IMR-90 (cell line): ENCODE measurements around the gene XPNPEP2. TPM values are rescaled to one million over a fixed set of nuclear protein-coding genes. Genes with fewer than 3 reads are reported as not detected.

Source experiments
- ATAC-seq: fragments of 200-7000 bp; cut with Tn5 transposase; 2 replicates; pipeline ENCODE4 v1.9.1; 2020; ENCODE audit warnings: low read depth, mild to moderate bottlenecking, moderate library complexity
- BruUV-seq: library from RNA; stranded (reverse); fragments of 400-500 nt; replicated peaks from 2 replicates; lab custom pipeline; 2021; lab: Mats Ljungman, UMichigan
- CTCF ChIA-PET: fragments of 300-600 bp; formaldehyde crosslinking; extraction: SDS; loops from one replicate; lab custom pipeline; 2021; ENCODE audit warnings: antibody characterized with exemption; lab: Yijun Ruan, JAX
- POLR2A ChIA-PET: fragments of 300-600 bp; sonication (Branson Sonifier 250); formaldehyde crosslinking; loops from one replicate; lab custom pipeline; 2022; ENCODE audit warnings: antibody characterized with exemption; ENCODE audit not compliant: unreplicated experiment; lab: Charles Lee
- DNase-seq: peaks from one replicate; pipeline ENCODE4 v3.0.0; 2013
- H2AFZ ChIP-seq: replicated peaks from 2 replicates; pipeline ENCODE3; 2013; ENCODE audit warnings: low read length, mild to moderate bottlenecking; ENCODE audit not compliant: poor library complexity
- H2AK5ac ChIP-seq: 2 replicates; pipeline ENCODE4 v1.6.1; 2013; ENCODE audit warnings: low read depth, low read length, inconsistent platforms
- H2AK9ac ChIP-seq: replicated peaks from 2 replicates; pipeline ENCODE3; 2013; ENCODE audit warnings: mild to moderate bottlenecking, low read depth, low read length, moderate library complexity; ENCODE audit not compliant: poor library complexity
- H2BK120ac ChIP-seq: 2 replicates; pipeline ENCODE4 v1.6.1; 2013; ENCODE audit warnings: low read depth, low read length, inconsistent platforms
- H2BK15ac ChIP-seq: 3 replicates; pipeline ENCODE4 v1.6.1; 2013; ENCODE audit warnings: low read depth, low read length, inconsistent platforms
- H2BK20ac ChIP-seq: 2 replicates; pipeline ENCODE4 v1.6.1; 2013; ENCODE audit warnings: low read depth, mild to moderate bottlenecking, inconsistent platforms, low read length, moderate library complexity
- H2BK5ac ChIP-seq: 2 replicates; pipeline ENCODE4 v1.6.1; 2013; ENCODE audit warnings: mild to moderate bottlenecking, low read depth, low read length, inconsistent platforms; ENCODE audit not compliant: poor library complexity, severe bottlenecking
- H3K14ac ChIP-seq: replicated peaks from 2 replicates; pipeline ENCODE4 v1.6.1; 2013; ENCODE audit warnings: low read depth, low read length, inconsistent platforms
- H3K18ac ChIP-seq: 2 replicates; pipeline ENCODE4 v1.6.1; 2013; ENCODE audit warnings: low read depth, low read length, control low read depth
- H3K23ac ChIP-seq: 2 replicates; pipeline ENCODE4 v1.6.1; 2013; ENCODE audit warnings: low read depth, low read length, inconsistent platforms
- H3K27ac ChIP-seq: 2 replicates; pipeline ENCODE4 v1.5.1; 2013; ENCODE audit warnings: mild to moderate bottlenecking, control low read depth, low read length; ENCODE audit not compliant: insufficient read depth
- H3K27me3 ChIP-seq: 2 replicates; pipeline ENCODE4 v1.6.1; 2013; ENCODE audit warnings: low read length; ENCODE audit not compliant: control insufficient read depth, insufficient read depth
- H3K36me3 ChIP-seq: 2 replicates; pipeline ENCODE4 v1.6.1; 2013; ENCODE audit warnings: low read length, mixed read lengths; ENCODE audit not compliant: control insufficient read depth, insufficient read depth
- H3K4ac ChIP-seq: 2 replicates; pipeline ENCODE4 v1.6.1; 2013; ENCODE audit warnings: low read depth, low read length, inconsistent platforms
- H3K4me1 ChIP-seq: 2 replicates; pipeline ENCODE4 v1.6.1; 2013; ENCODE audit warnings: low read length, mixed read lengths; ENCODE audit not compliant: control insufficient read depth, insufficient read depth
- H3K4me2 ChIP-seq: 2 replicates; pipeline ENCODE4 v1.6.1; 2013; ENCODE audit warnings: low read depth, mild to moderate bottlenecking, control low read depth, low read length, moderate library complexity
- H3K4me3 ChIP-seq: 2 replicates; pipeline ENCODE4 v1.5.1; 2013; ENCODE audit warnings: low read depth, mild to moderate bottlenecking, control low read depth, low read length, moderate library complexity; ENCODE audit not compliant: insufficient read depth
- H3K56ac ChIP-seq: 2 replicates; pipeline ENCODE4 v1.6.1; 2013; ENCODE audit warnings: low read length, inconsistent platforms; ENCODE audit not compliant: insufficient read depth; ENCODE audit errors: extremely low read depth
- H3K79me1 ChIP-seq, 2 experiments: 2 replicates each; pipeline ENCODE4 v1.6.1; 2013; ENCODE audit warnings: low read length in 2 of 2, inconsistent platforms in 1 of 2, low read depth in 1 of 2
- H3K9ac ChIP-seq: 2 replicates; pipeline ENCODE4 v1.6.1; 2013; ENCODE audit warnings: low read depth, low read length, control low read depth
- H3K9me1 ChIP-seq: 2 replicates; pipeline ENCODE4 v1.6.1; 2013; ENCODE audit warnings: low read length, inconsistent platforms; ENCODE audit not compliant: insufficient read depth
- H3K9me3 ChIP-seq: 2 replicates; pipeline ENCODE4 v1.6.1; 2013; ENCODE audit warnings: low read length; ENCODE audit not compliant: control insufficient read depth, insufficient read depth
- H4K20me1 ChIP-seq: 2 replicates; pipeline ENCODE4 v1.6.1; 2013; ENCODE audit warnings: low read length, inconsistent platforms; ENCODE audit not compliant: insufficient read depth
- H4K5ac ChIP-seq: 2 replicates; pipeline ENCODE4 v1.6.1; 2013; ENCODE audit warnings: mild to moderate bottlenecking, low read depth, low read length, control low read depth
- H4K8ac ChIP-seq, 2 experiments: 2 replicates each; pipeline ENCODE4 v1.6.1; 2013; ENCODE audit warnings: low read depth in 2 of 2, low read length in 2 of 2, control low read depth in 1 of 2, inconsistent platforms in 1 of 2
- H4K91ac ChIP-seq: 2 replicates; pipeline ENCODE4 v1.6.1; 2013; ENCODE audit warnings: low read depth, low read length, inconsistent platforms; ENCODE audit not compliant: insufficient read depth
- BHLHE40 ChIP-seq: fragments of 150-350 bp; IDR thresholded peaks from 2 replicates; pipeline ENCODE4 v1.6.1; 2016; ENCODE audit warnings: mild to moderate bottlenecking, low read depth, low read length
- CEBPB ChIP-seq: IDR thresholded peaks from 2 replicates; pipeline ENCODE4 v1.6.1; 2012; ENCODE audit warnings: low read depth, low read length, improper control_type of control experiment
- CHD1 ChIP-seq: IDR thresholded peaks from 2 replicates; pipeline ENCODE4 v1.6.1; 2012; ENCODE audit warnings: low read depth, low read length, improper control_type of control experiment
- FOS ChIP-seq: fragments of 150-350 bp; IDR thresholded peaks from 2 replicates; pipeline ENCODE4 v1.6.1; 2016; ENCODE audit warnings: low read depth, low read length
- MAFK ChIP-seq: IDR thresholded peaks from 2 replicates; pipeline ENCODE4 v1.6.1; 2012; ENCODE audit warnings: low read depth, low read length, improper control_type of control experiment
- MAZ ChIP-seq: IDR thresholded peaks from 2 replicates; pipeline ENCODE4 v1.6.1; 2012; ENCODE audit warnings: low read depth, mild to moderate bottlenecking, low read length, improper control_type of control experiment, moderate library complexity, borderline replicate concordance
- MXI1 ChIP-seq: IDR thresholded peaks from 2 replicates; pipeline ENCODE4 v1.6.1; 2012; ENCODE audit warnings: low read depth, mild to moderate bottlenecking, low read length, moderate library complexity, borderline replicate concordance
- NFE2L2 ChIP-seq: fragments of 150-350 bp; IDR thresholded peaks from 2 replicates; pipeline ENCODE4 v1.6.1; 2016; ENCODE audit warnings: low read depth, mild to moderate bottlenecking, low read length
- POLR2A ChIP-seq: IDR thresholded peaks from 2 replicates; pipeline ENCODE4 v1.6.1; 2012; ENCODE audit warnings: mild to moderate bottlenecking, low read depth, low read length
- RAD21 ChIP-seq: IDR thresholded peaks from 2 replicates; pipeline ENCODE4 v1.6.1; 2012; ENCODE audit warnings: low read length, improper control_type of control experiment
- RCOR1 ChIP-seq: IDR thresholded peaks from 2 replicates; pipeline ENCODE4 v1.6.1; 2012; ENCODE audit warnings: mild to moderate bottlenecking, low read length, improper control_type of control experiment; ENCODE audit not compliant: insufficient replicate concordance
- SMC3 ChIP-seq: fragments of 150-350 bp; IDR thresholded peaks from 2 replicates; pipeline ENCODE4 v1.6.1; 2016; ENCODE audit warnings: low read depth, mild to moderate bottlenecking, antibody characterized with exemption, low read length, moderate library complexity
- WGBS, 2 experiments: methylation state at CpG; one replicate each; pipeline versions ENCODE4 v1.1.5 to v1.1.7; 2013; ENCODE audit warnings: missing lambda C conversion rate in 2 of 2; ENCODE audit not compliant: insufficient read length in 1 of 2; ENCODE audit errors: extremely low coverage in 2 of 2; 5-methylcytosine and 5-hydroxymethylcytosine counted together
- dilution Hi-C: fragments of 300-500 bp; cut with HindIII; formaldehyde crosslinking; loops from one replicate; pipeline ENCODE4 v1.14.3; 2018; ENCODE audit warnings: low sequenced_read_pairs; ENCODE audit not compliant: unreplicated experiment
- in situ Hi-C: fragments of 300-500 bp; cut with MboI; formaldehyde crosslinking; loops from 3 replicates; pipeline ENCODE4 v1.14.3; 2019; ENCODE audit warnings: low sequenced_read_pairs, inconsistent platforms, mixed read lengths
- intact Hi-C: fragments of 100-400 bp; cut with micrococcal nuclease; formaldehyde crosslinking; loops from 2 replicates; pipeline ENCODE4 v1.10.0; 2022
- polyA plus RNA-seq, 3 experiments: library from polyadenylated mRNA; depleted of rRNA; stranded (reverse); fragments of >200 nt; gene quantifications; 2 replicates each; pipeline ENCODE4 v1.2.3, GENCODE V29; 2012; ENCODE audit warnings: low replicate concordance in 1 of 3
- total RNA-seq: library from RNA; depleted of rRNA; stranded (reverse); fragments of >200 nt; gene quantifications from 2 replicates; pipeline ENCODE4 v1.2.3, GENCODE V29; 2012
- TF ChIP-seq, protein P1 (sequence below): fragments of 150-350 bp; IDR thresholded peaks from 2 replicates; pipeline ENCODE4 v1.6.1; 2016; ENCODE audit warnings: low read depth, mild to moderate bottlenecking, low read length, moderate library complexity, borderline replicate concordance
- TF ChIP-seq, protein P2 (sequence below): conservative IDR thresholded peaks from 2 replicates; pipeline ENCODE4 v1.5.1; 2012; ENCODE audit warnings: mild to moderate bottlenecking, low read depth, low read length, improper control_type of control experiment
- TF ChIP-seq, protein P3 (sequence below): fragments of 150-350 bp; IDR thresholded peaks from 2 replicates; pipeline ENCODE4 v1.6.1; 2017; ENCODE audit warnings: mild to moderate bottlenecking, antibody characterized with exemption, low read length, low read depth

XPNPEP2 gene
- total and polyA plus RNA-seq, 2 of the 4 experiments (the other 2 are of a cell fraction) = under 0.01 to 0.07 TPM

DNA sequence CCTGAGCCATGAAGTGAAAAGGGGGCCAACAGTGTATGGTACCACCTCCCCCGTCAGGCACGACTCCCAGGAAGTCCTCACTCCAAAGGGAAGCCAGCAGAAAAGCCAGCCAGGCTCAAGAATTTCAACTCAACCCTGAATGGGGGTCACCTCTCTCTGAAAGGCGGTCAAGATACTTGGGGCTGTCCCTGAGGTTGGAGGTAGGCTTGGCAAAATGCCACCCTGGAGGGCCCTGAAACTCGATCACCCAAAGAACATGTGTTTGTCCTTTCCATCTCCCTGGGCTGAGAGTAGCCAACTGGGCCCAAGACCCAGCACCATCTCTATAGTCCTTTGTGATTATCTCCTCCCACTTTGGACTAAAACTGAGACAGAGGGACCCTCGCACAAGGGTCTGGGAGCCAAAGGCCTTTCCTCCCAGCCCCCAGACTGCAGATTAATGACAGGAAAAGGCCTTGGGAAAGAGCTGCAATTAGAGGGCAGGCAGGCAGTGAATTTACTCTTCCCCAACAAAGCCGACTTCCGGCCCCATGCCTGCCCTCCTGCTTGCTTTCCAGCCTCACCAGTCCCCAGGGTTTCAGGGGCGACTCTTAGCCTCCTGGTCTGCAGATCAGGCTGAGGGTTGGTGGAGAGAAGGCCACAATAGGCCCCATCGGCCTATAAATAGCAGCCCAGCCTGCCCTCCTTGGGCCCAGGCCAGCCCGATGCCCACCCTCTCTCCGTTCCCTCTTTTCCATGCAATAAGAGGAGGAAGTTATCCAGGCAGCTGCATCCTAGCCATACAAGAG, 46.6 kb downstream of the XPNPEP2 start:
- Histone ChIP-seq H3K23ac (no peak overlapping the region), H3K36me3 (no peaks in the 10 kb centered on the region), H3K18ac (no peak overlapping the region), H3K79me1 (no peaks in the 10 kb centered on the region), H3K4me2 (no peak overlapping the region), H2BK20ac (no peak overlapping the region), H3K9ac (no peak overlapping the region), H3K4ac (no peak overlapping the region), H3K14ac (no peak overlapping the region), H3K9me3 (no peaks in the 10 kb centered on the region), H2AK9ac (peak overlapping the region; percentile 28), H2AFZ (no peak overlapping the region), H2BK5ac (no peak overlapping the region), H4K5ac (no peak overlapping the region), H3K4me1 (no peaks in the 10 kb centered on the region), H3K27ac (no peak overlapping the region), H2BK15ac (no peak overlapping the region), H3K9me1 (no peaks in the 10 kb centered on the region), H3K56ac (no peak overlapping the region), H4K8ac (no peak overlapping the region), H2AK5ac (no peak overlapping the region), H4K20me1 (no peaks in the 10 kb centered on the region; the same call in 1 of the 2 replicates), H3K27me3 (peaks cover 18% of the 10 kb centered on the region), H4K91ac (no peak overlapping the region), H3K4me3 (no peak overlapping the region), H2BK120ac (no peak overlapping the region)
- ATAC-seq = no peak
- no peak for TF ChIP-seq MXI1
- no peak for TF ChIP-seq MAFK
- TF ChIP-seq, protein P1, sequence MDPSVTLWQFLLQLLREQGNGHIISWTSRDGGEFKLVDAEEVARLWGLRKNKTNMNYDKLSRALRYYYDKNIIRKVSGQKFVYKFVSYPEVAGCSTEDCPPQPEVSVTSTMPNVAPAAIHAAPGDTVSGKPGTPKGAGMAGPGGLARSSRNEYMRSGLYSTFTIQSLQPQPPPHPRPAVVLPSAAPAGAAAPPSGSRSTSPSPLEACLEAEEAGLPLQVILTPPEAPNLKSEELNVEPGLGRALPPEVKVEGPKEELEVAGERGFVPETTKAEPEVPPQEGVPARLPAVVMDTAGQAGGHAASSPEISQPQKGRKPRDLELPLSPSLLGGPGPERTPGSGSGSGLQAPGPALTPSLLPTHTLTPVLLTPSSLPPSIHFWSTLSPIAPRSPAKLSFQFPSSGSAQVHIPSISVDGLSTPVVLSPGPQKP = no peak
- no peak for TF ChIP-seq MAZ
- no peak for TF ChIP-seq SMC3
- TF ChIP-seq RCOR1 = no peak
- TF ChIP-seq NFE2L2 = no peak
- no peak for TF ChIP-seq POLR2A
- TF ChIP-seq CHD1 = no peak
- TF ChIP-seq, protein P2, sequence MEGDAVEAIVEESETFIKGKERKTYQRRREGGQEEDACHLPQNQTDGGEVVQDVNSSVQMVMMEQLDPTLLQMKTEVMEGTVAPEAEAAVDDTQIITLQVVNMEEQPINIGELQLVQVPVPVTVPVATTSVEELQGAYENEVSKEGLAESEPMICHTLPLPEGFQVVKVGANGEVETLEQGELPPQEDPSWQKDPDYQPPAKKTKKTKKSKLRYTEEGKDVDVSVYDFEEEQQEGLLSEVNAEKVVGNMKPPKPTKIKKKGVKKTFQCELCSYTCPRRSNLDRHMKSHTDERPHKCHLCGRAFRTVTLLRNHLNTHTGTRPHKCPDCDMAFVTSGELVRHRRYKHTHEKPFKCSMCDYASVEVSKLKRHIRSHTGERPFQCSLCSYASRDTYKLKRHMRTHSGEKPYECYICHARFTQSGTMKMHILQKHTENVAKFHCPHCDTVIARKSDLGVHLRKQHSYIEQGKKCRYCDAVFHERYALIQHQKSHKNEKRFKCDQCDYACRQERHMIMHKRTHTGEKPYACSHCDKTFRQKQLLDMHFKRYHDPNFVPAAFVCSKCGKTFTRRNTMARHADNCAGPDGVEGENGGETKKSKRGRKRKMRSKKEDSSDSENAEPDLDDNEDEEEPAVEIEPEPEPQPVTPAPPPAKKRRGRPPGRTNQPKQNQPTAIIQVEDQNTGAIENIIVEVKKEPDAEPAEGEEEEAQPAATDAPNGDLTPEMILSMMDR = no peak
- no peak for TF ChIP-seq FOS
- TF ChIP-seq BHLHE40 = no peak
- TF ChIP-seq, protein P3, sequence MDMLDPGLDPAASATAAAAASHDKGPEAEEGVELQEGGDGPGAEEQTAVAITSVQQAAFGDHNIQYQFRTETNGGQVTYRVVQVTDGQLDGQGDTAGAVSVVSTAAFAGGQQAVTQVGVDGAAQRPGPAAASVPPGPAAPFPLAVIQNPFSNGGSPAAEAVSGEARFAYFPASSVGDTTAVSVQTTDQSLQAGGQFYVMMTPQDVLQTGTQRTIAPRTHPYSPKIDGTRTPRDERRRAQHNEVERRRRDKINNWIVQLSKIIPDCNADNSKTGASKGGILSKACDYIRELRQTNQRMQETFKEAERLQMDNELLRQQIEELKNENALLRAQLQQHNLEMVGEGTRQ = no peak
- TF ChIP-seq CEBPB = no peak
- no peak for TF ChIP-seq RAD21
- no CpG with 5 or more reads among the region's 11 CpGs for WGBS, 2 experiments
- no TSS peak for BruUV-seq
- CTCF ChIA-PET = no interaction called here
- intact Hi-C loops = no loop called here
- dilution Hi-C loops = no loop called here
- in situ Hi-C loops = no loop called here
- no peak for DNase-seq
- POLR2A ChIA-PET = no interaction called here
